HEK293T (cell line): ENCODE data around the gene GASK1B.

Experiments used
- ARNT ChIP-seq: fragments of 450-650 bp; IDR thresholded peaks from 2 replicates; pipeline ENCODE4 v1.6.1; 2017; ENCODE audit warnings: mild to moderate bottlenecking
- BHLHE40 ChIP-seq: fragments of 450-650 bp; IDR thresholded peaks from 2 replicates; pipeline ENCODE4 v1.6.1; 2016; ENCODE audit warnings: mild to moderate bottlenecking, moderate library complexity, borderline replicate concordance
- ELF4 ChIP-seq: fragments of 450-650 bp; IDR thresholded peaks from 2 replicates; pipeline ENCODE4 v1.6.1; 2017; ENCODE audit warnings: antibody characterized with exemption
- FOXA1 ChIP-seq: fragments of 450-650 bp; IDR thresholded peaks from 2 replicates; pipeline ENCODE4 v1.6.1; 2016; ENCODE audit warnings: mild to moderate bottlenecking
- FOXK2 ChIP-seq: fragments of 450-650 bp; IDR thresholded peaks from 2 replicates; pipeline ENCODE4 v1.6.1; 2016; ENCODE audit warnings: mild to moderate bottlenecking
- FOXM1 ChIP-seq: fragments of 450-650 bp; IDR thresholded peaks from 2 replicates; pipeline ENCODE4 v1.6.1; 2017; ENCODE audit warnings: mild to moderate bottlenecking, borderline replicate concordance
- LEF1 ChIP-seq: fragments of 450-650 bp; IDR thresholded peaks from 2 replicates; pipeline ENCODE4 v1.6.1; 2017; ENCODE audit warnings: mild to moderate bottlenecking, borderline replicate concordance
- PKNOX1 ChIP-seq: fragments of 450-650 bp; IDR thresholded peaks from 2 replicates; pipeline ENCODE4 v1.6.1; 2016
- SP1 ChIP-seq: fragments of 450-650 bp; IDR thresholded peaks from 2 replicates; pipeline ENCODE4 v1.6.1; 2017
- SUZ12 ChIP-seq: fragments of 450-650 bp; IDR thresholded peaks from 2 replicates; pipeline ENCODE4 v1.6.1; 2016; ENCODE audit warnings: mild to moderate bottlenecking
- TARDBP ChIP-seq: fragments of 450-650 bp; IDR thresholded peaks from 2 replicates; pipeline ENCODE4 v1.6.1; 2016
- ZNF384 ChIP-seq: fragments of 450-650 bp; IDR thresholded peaks from 2 replicates; pipeline ENCODE4 v1.6.1; 2016

- TF ChIP-seq SP1 (no peak), TARDBP (no peak), PKNOX1 (no peak), LEF1 (no peak), FOXA1 (no peak), ARNT (no peak), FOXM1 (no peak), FOXK2 (no peak), BHLHE40 (no peak), SUZ12 (no peak), ZNF384 (no peak), ELF4 (no peak)
Measured at GRCh38 chr4:158211222-158211621, 38.4 kb upstream of the GASK1B start.
